Measurements from ENCODE around the gene LYST. TPM values are rescaled to one million over a fixed set of nuclear protein-coding genes. Genes with fewer than 3 reads are reported as not detected.

LYST gene
- total RNA-seq, 1 donor from 2014 or later: 90.2 TPM

GRCh38 chr1:235657747-235658526 lies 208.8 kb downstream of the LYST start:
- POLR2A ChIA-PET: interaction anchor here (0.5 kb wide), 1 partner anchor 481 kb away, joined by 4 read pairs; no protein-coding TSS in a partner anchor
- Mint-ChIP-seq H3K4me1 (no peaks in the 10 kb centered on the region), H3K27me3 (peaks cover 17% of the 10 kb centered on the region), H3K27ac (no peak overlapping the region), H3K4me3 (no peak overlapping the region), H3K9me3 (peaks cover 5% of the 10 kb centered on the region), H3K36me3 (ENCODE audit: low read depth) (peaks cover 24% of the 10 kb centered on the region)
- TF ChIP-seq CTCF (IDR thresholded peaks at IDR 0.05): no peak
- CTCF ChIA-PET: interaction anchor here (0.6 kb wide), 1 partner anchor 357 kb away, joined by 3 read pairs; no protein-coding TSS in a partner anchor
- ATAC-seq (ENCODE audit: low read depth): no peak
- intact Hi-C loops (cut with micrococcal nuclease): no loop called here
- DNase-seq: no peak

- no peak overlapping the region for H3K4me3 Mint-ChIP-seq
- H3K27me3 Mint-ChIP-seq: peaks cover 23% of the 10 kb centered on the region
- H3K9me3 Mint-ChIP-seq: peaks cover 5% of the 10 kb centered on the region
- ChIA-PET CTCF (no interaction called here), POLR2A (interaction anchor here (0.5 kb wide), 1 partner anchor 481 kb away, joined by 4 read pairs; no protein-coding TSS in a partner anchor)
- intact Hi-C loops (cut with micrococcal nuclease): no loop called here
- peaks cover 17% of the 10 kb centered on the region for H3K36me3 Mint-ChIP-seq (ENCODE audit: low read depth)
- no peak overlapping the region for H3K27ac Mint-ChIP-seq
- no peak for ATAC-seq (ENCODE audit: low read depth)
- no peak for DNase-seq
- TF ChIP-seq CTCF (IDR thresholded peaks at IDR 0.05): no peak
- H3K4me1 Mint-ChIP-seq: no peaks in the 10 kb centered on the region
Measured at GRCh38 chr1:235657269-235657668, 209.4 kb downstream of the LYST start.

DNA sequence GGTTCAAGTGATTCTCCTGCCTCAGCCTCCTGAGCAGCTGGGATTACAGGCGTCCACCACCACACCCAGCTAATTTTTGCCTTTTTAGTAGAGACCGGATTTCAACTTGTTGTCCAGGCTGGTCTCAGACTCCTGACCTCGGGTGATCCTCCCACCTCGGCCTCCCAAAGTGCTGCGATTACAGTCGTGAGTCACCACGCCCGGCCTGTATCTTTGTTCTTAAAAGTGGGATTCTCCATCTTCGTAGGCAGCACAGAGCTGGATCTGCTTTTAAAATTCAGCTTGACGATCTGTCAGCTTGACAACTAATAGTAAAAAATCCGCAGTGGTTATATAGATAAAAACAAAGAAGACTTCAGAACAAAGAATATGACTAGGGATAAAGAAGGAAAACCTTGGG lies 214.3 kb downstream of the LYST start:
- Mint-ChIP-seq H3K4me1 (peaks cover 15% of the 10 kb centered on the region), H3K9me3 (peaks cover 5% of the 10 kb centered on the region), H3K27me3 (peaks cover 46% of the 10 kb centered on the region), H3K27ac (no peak overlapping the region), H3K4me3 (no peak overlapping the region), H3K36me3 (ENCODE audit: low read depth) (no peaks in the 10 kb centered on the region)
- ATAC-seq (ENCODE audit: low read depth): no peak
- DNase-seq: no peak
- POLR2A ChIA-PET: no interaction called here
- no peak for TF ChIP-seq CTCF (IDR thresholded peaks at IDR 0.05)
- intact Hi-C loops (cut with micrococcal nuclease): no loop called here
- CTCF ChIA-PET: no interaction called here

DNA sequence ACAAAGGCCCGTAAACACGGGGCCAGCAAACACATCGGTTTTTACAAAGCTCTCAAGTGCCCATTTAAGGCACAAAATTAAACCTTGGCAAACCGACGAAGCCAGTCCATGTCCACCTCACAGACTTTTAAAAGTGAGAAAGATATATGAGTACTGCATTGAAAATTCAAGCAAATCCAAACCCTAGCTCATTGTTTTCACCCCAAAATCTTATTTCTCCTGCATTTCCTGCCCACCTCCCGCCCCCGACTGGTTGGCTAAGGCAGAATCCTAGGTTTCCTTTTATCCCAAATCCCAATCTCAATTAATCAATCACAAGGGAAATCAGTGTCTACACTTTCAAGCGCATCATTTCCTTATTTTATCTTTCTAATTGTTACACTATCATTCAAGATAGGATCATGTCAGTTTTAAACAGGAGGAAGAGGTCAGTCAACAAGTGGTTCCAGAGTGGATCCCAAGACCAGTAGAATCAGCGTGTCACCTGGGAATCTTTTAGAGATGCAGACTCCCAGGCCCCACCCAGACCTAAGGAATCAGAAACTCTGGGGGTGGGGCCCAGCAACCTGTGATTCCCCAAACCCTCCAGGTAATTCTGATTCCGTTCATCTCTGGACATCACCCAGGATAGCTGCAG lies 215.4 kb downstream of the LYST start:
- POLR2A ChIA-PET: no interaction called here
- DNase-seq: no peak
- Mint-ChIP-seq H3K36me3 (ENCODE audit: low read depth) (no peaks in the 10 kb centered on the region), H3K27ac (no peak overlapping the region), H3K27me3 (peaks cover 55% of the 10 kb centered on the region), H3K4me3 (peak overlapping the region; percentile 68), H3K9me3 (peaks cover 5% of the 10 kb centered on the region), H3K4me1 (peaks cover 15% of the 10 kb centered on the region)
- CTCF ChIA-PET: no interaction called here
- no peak for TF ChIP-seq CTCF (IDR thresholded peaks at IDR 0.05)
- intact Hi-C loops (cut with micrococcal nuclease): no loop called here
- no peak for ATAC-seq (ENCODE audit: low read depth)

- ATAC-seq (ENCODE audit: low read depth): peak; percentile 36
Measured at GRCh38 chr1:235650341-235651169, 216.2 kb downstream of the LYST start.

More at GRCh38 chr1:235650341-235651169, 216.2 kb downstream of the LYST start:
- H3K27ac Mint-ChIP-seq: no peak overlapping the region
- no peak for TF ChIP-seq CTCF (IDR thresholded peaks at IDR 0.05)
- no peaks in the 10 kb centered on the region for H3K36me3 Mint-ChIP-seq (ENCODE audit: low read depth)
- no peak for DNase-seq
- peaks cover 15% of the 10 kb centered on the region for H3K4me1 Mint-ChIP-seq
- peak overlapping the region; percentile 68 for H3K4me3 Mint-ChIP-seq
- ChIA-PET POLR2A (no interaction called here), CTCF (no interaction called here)
- peaks cover 4% of the 10 kb centered on the region for H3K9me3 Mint-ChIP-seq
- intact Hi-C loops (cut with micrococcal nuclease): no loop called here
- H3K27me3 Mint-ChIP-seq: peaks cover 59% of the 10 kb centered on the region

Measured in activated B cell treated with CpG ODN at 0.5 μM for 24 hours (primary cell).